ENCODE results near the gene USP49.

GRCh38 chr6:41785689-41786450 is 109.3 kb downstream of the USP49 start:
- TF ChIP-seq CTCF (IDR thresholded peaks at IDR 0.05) (no peak), POLR2A (IDR thresholded peaks at IDR 0.05) (no peak)

All from stomach (tissue), 4 donors.